ENCODE data around the gene SEC14L1.
"Not testable (repeated sequence)": the region's sequence is repeated elsewhere in the genome, so short reads cannot be mapped to it uniquely, and the experiment has no call there.

SEC14L1 gene

DNA sequence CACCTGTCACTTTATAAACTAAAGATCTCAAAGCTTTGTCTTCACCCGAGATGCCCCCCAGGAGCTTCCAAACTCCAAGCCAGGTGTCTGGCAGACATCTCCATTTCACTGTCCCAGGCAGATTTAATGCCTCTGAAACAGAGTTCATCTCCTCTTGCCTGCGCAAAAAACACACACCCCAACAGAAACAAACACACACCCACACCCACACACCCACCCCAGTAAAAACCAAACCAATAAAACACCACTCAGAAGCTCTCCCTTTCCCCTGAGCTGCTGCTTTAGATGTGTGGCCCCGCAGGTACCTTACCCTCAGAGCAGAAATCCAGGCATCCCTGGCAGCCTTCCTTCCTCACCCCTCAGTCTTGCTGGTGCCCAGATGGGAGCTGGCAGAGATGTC, 14.4 kb downstream of the SEC14L1 start:
- TF ChIP-seq, protein P1, sequence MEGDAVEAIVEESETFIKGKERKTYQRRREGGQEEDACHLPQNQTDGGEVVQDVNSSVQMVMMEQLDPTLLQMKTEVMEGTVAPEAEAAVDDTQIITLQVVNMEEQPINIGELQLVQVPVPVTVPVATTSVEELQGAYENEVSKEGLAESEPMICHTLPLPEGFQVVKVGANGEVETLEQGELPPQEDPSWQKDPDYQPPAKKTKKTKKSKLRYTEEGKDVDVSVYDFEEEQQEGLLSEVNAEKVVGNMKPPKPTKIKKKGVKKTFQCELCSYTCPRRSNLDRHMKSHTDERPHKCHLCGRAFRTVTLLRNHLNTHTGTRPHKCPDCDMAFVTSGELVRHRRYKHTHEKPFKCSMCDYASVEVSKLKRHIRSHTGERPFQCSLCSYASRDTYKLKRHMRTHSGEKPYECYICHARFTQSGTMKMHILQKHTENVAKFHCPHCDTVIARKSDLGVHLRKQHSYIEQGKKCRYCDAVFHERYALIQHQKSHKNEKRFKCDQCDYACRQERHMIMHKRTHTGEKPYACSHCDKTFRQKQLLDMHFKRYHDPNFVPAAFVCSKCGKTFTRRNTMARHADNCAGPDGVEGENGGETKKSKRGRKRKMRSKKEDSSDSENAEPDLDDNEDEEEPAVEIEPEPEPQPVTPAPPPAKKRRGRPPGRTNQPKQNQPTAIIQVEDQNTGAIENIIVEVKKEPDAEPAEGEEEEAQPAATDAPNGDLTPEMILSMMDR (IDR thresholded peaks at IDR 0.05; ENCODE audit: low read depth, low read length) = no peak
- no peak for DNase-seq (ENCODE audit: extremely low read depth, low read depth)

DNA sequence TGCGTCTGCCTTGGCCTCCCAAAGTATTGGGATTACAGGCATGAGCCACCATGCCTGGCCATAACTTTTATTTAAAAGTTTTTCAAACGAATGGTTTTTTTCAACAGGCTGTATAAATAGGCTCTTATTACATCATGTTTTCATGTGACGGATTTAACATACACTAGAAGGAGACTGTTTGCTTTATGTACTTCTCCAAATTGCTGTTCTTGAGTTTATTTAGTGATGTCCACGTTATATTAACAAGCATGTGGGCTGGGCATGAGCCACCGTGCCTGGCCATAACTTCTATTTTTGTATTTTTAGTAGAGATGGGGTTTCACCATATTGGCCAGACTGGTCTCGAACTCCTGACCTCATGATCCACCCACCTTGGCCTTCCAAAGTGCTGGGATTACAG, 17.0 kb downstream of the SEC14L1 start:
- DNase-seq (ENCODE audit: extremely low read depth, low read depth) = not testable (repeated sequence)

DNA sequence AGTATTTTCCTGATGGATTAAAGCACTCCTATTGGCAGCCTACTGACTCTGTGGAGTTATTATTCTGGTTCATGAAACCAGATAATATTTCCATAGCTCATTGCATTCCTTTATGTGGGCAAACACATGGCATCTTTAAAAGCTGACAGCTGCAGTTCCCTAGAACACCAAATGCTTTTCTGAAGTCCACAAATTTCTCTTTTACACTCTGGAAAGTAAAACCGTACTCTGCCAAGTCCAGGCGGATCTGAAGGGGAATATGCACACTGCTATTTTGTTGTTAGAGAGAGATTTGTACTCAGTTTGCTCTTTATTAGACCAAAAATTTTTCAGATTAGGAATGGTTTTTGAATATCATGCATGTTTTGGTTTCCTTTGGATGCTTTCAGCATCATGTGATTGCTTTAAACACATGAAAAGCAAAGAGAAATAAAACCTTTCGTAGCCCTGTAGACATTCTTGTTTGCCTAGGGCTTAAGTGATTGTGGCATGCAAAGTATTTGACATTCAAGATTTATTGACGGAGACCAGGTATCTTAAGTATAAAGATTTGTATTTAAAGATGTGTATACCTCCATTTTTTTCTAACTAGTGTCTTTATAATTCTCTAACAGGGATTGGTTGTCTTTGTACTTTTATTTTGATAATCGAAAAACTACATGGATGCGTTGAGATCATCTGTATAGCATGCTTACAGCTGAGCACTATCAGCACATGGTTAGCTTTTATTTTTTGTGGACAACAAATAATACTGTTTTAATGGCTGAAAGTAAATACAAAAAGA, 19.5 kb downstream of the SEC14L1 start:
- DNase-seq (ENCODE audit: extremely low read depth, low read depth) = no peak
- TF ChIP-seq, protein P1 (IDR thresholded peaks at IDR 0.05; ENCODE audit: low read depth, low read length) = no peak

DNA sequence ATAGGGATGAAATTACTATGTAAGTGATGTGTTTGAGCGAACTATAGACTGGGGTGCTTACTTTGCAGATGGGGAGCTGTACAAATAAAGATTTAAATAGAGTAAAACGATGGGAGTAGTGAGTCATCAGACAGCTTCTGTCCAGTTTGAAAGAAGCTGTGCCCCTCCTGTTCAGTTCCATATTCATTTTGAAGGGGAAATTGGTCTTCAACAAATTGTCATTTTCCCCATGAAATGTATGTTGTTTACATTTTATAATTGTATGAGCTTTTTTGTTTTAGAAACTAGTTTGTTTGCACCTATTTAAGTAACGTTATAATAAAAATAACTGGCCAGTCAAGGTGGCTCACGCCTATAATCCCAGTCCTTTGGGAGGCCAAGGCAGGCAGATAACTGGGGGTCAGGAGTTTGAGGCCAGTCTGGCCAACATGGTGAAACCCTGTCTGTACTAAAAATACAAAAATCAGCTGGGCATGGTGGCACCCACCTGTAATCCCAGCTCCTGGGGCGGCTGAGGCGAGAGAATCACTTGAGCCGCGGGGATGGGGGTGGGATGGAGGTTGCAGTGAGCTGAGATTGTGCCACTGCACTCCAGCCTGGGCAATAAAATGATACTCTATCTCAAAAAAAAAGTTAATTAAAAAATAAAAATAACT, 20.2 kb downstream of the SEC14L1 start:
- TF ChIP-seq, protein P1 (IDR thresholded peaks at IDR 0.05; ENCODE audit: low read depth, low read length) = no peak
- DNase-seq (ENCODE audit: extremely low read depth, low read depth) = no peak

DNA sequence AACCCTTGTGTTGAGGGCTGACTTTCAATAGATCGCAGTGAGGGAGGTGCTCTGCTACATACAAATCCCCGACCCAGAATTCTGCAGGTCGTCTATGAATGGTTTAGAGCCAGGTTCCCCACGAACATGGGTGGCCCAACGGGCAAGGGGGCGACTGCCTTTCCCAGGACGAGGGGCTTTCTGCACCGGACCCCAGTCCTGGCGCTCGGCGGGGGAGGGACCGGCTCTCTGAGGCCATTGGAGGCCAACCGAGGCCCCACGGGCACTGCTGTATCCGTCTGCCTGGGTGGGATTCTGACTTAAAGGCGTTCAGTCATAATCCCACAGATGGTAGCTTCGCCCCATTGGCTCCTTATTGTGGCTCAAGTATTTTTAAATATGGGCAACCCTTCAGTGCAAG, 21.2 kb downstream of the SEC14L1 start:
- DNase-seq (ENCODE audit: extremely low read depth, low read depth) = no peak
- TF ChIP-seq, protein P1 (IDR thresholded peaks at IDR 0.05; ENCODE audit: low read depth, low read length) = no peak

DNA sequence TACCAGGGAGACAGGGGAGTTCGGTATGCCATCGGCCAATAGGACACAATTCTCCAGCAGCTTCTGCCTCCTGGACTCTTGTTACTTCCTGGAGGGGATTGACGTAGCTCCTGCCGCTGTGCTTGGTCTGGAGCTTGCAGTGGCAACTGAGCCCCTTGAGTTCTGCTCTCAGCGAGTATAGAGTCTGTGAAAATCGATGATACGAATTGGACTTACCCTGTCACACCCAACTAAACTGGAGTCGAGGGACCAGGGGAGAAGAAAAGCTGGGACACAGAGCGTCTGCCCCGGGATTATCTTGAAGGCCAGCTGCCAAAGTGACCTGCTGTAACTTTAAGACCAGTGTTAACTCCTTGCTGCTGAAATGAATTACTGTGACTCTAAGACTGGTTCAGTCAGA, 22.2 kb downstream of the SEC14L1 start:
- DNase-seq (ENCODE audit: extremely low read depth, low read depth) = no peak
- TF ChIP-seq, protein P1 (IDR thresholded peaks at IDR 0.05; ENCODE audit: low read depth, low read length) = no peak

DNA sequence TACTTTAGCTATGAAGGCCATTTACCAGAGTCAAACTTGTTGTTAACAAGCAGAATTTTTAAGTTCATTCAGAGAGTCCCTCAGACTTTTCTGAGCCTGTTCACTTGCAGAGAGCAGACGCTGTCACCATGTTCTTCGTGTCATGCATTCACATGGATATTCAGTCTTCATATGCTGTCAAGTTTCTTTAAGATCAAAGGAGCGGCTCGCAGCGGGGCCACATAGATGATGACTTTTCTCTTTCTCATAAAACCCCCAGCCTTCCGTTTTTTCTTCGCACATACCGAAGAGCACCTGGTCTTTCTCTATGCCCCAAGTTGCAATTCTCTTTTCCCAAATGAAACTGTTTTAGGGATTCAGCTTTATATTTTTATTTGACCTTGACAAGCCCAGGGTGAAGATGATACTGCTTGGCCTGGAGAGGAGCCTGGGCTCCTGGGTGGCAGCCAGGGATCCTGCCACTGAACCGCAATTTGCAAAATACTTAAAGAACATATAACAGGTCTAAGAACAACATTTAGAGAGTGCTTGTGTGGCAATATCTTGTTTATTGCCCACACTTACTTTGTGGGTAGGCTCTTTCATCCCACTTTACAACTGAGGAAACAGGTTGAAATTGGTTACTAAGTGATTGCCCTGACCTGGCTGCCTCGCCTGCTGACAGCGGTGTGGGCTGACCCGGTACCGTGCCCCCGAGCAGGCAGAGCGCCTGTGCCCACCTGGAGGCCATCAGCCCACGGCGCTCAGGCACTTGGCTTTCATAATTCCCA, 22.9 kb downstream of the SEC14L1 start:
- no peak for DNase-seq (ENCODE audit: extremely low read depth, low read depth)
- TF ChIP-seq, protein P1 (IDR thresholded peaks at IDR 0.05; ENCODE audit: low read depth, low read length) = no peak
